Measurements from ENCODE around the gene PUSL1.
A peak's percentile ranks its signal among the peaks of the same experiment; 100 is the strongest.

The PUSL1 gene

DNA sequence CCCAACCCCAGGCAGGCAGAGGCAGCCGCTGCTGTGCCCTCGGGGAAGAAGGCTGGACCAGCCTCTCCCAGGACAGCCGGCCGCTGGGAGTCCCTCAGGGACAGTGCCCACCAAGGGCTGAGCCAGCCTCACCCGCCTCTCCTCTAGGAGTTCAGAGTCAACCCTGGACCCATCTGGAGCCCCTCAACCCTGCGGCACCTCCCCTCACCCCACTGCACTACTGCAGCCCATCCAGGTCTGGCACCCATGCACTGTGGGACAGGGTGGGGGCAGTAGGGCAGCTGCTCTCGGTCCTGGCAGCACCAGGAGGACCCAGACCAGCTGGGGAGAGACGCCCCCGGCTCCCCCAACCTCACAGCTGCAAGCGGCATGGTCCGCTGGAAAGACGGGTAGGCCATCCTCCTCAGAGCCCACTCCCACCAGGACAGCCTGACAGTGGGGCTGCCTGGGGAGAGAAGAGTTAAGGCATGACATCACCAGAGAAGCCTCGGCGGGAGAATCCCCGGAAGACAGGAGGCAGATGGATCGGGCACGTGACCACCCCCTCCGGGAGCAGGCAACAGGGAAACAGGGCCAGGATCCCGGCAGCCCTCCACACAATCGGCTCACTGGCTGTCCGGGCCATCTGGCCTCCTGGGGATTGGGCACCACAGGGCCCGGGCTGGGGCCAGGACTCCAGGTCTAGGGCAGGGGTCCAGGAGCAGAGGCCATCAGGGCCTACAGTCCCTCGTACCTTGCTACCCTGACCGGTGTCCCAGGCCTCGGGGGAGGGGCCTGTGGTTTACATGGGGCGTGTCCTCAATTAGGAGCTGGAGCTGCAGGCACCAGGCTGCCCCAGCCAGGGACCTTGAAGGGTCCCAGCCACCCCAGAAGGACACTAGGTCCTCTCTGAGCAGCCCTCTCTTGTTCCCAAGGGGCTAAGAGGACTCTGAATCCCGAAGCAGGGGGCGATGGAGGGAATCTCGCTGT lies 3.8 kb upstream of the PUSL1 start (continued):
- TF ChIP-seq, protein P1, sequence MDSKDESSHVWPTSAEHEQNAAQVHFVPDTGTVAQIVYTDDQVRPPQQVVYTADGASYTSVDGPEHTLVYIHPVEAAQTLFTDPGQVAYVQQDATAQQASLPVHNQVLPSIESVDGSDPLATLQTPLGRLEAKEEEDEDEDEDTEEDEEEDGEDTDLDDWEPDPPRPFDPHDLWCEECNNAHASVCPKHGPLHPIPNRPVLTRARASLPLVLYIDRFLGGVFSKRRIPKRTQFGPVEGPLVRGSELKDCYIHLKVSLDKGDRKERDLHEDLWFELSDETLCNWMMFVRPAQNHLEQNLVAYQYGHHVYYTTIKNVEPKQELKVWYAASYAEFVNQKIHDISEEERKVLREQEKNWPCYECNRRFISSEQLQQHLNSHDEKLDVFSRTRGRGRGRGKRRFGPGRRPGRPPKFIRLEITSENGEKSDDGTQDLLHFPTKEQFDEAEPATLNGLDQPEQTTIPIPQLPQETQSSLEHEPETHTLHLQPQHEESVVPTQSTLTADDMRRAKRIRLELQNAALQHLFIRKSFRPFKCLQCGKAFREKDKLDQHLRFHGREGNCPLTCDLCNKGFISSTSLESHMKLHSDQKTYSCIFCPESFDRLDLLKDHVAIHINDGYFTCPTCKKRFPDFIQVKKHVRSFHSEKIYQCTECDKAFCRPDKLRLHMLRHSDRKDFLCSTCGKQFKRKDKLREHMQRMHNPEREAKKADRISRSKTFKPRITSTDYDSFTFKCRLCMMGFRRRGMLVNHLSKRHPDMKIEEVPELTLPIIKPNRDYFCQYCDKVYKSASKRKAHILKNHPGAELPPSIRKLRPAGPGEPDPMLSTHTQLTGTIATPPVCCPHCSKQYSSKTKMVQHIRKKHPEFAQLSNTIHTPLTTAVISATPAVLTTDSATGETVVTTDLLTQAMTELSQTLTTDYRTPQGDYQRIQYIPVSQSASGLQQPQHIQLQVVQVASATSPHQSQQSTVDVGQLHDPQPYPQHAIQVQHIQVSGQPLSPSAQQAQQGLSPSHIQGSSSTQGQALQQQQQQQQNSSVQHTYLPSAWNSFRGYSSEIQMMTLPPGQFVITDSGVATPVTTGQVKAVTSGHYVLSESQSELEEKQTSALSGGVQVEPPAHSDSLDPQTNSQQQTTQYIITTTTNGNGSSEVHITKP (tag by site-specific recombination; IDR thresholded peaks at IDR 0.05): peak; percentile 69; the same call in 1 of the 2 replicates
- no peak for TF ChIP-seq HOXD13 (CRISPR knock-in tag; IDR thresholded peaks at IDR 0.05; ENCODE audit: borderline replicate concordance)
- TF ChIP-seq ZNF600 (tag by site-specific recombination; IDR thresholded peaks at IDR 0.05): 0 out of 2 replicates have a peak, but pooled peaks have one; percentile 33
- no peak; the same call in 1 of the 2 replicates for TF ChIP-seq ZBTB48 (tag by site-specific recombination; IDR thresholded peaks at IDR 0.05)
- TF ChIP-seq ZNF677 (tag by site-specific recombination; IDR thresholded peaks at IDR 0.05): no peak
- peak; percentile 85; the same call in 1 of the 2 replicates for TF ChIP-seq ZNF423 (tag by site-specific recombination; IDR thresholded peaks at IDR 0.05)
- peak; percentile 84 for TF ChIP-seq ZBTB8A (tag by site-specific recombination; IDR thresholded peaks at IDR 0.05)
- TF ChIP-seq ZNF629 (tag by site-specific recombination; IDR thresholded peaks at IDR 0.05): peak; percentile 96
- TF ChIP-seq ZNF121 (tag by site-specific recombination; IDR thresholded peaks at IDR 0.05): no peak
- no peak for TF ChIP-seq RBAK (tag by site-specific recombination; IDR thresholded peaks at IDR 0.05)
- no peak for TF ChIP-seq ZNF558 (tag by site-specific recombination; IDR thresholded peaks at IDR 0.05)
- no peak for TF ChIP-seq ZFP41 (tag by site-specific recombination; IDR thresholded peaks at IDR 0.05; ENCODE audit: borderline replicate concordance)
- no peak for TF ChIP-seq ZNF354C (tag by site-specific recombination; IDR thresholded peaks at IDR 0.05; ENCODE audit: borderline replicate concordance, low read depth)
- no peak for TF ChIP-seq ZNF548 (tag by site-specific recombination; IDR thresholded peaks at IDR 0.05)
- TF ChIP-seq ZSCAN30 (tag by site-specific recombination; IDR thresholded peaks at IDR 0.05): no peak
- TF ChIP-seq HOXC10 (CRISPR knock-in tag; IDR thresholded peaks at IDR 0.05): no peak
- TF ChIP-seq IKZF3 (tag by site-specific recombination; IDR thresholded peaks at IDR 0.05): peak; percentile 98
- peak; percentile 52; the same call in 1 of the 2 replicates for TF ChIP-seq SCRT1 (tag by site-specific recombination; IDR thresholded peaks at IDR 0.05; ENCODE audit: borderline replicate concordance)

DNA sequence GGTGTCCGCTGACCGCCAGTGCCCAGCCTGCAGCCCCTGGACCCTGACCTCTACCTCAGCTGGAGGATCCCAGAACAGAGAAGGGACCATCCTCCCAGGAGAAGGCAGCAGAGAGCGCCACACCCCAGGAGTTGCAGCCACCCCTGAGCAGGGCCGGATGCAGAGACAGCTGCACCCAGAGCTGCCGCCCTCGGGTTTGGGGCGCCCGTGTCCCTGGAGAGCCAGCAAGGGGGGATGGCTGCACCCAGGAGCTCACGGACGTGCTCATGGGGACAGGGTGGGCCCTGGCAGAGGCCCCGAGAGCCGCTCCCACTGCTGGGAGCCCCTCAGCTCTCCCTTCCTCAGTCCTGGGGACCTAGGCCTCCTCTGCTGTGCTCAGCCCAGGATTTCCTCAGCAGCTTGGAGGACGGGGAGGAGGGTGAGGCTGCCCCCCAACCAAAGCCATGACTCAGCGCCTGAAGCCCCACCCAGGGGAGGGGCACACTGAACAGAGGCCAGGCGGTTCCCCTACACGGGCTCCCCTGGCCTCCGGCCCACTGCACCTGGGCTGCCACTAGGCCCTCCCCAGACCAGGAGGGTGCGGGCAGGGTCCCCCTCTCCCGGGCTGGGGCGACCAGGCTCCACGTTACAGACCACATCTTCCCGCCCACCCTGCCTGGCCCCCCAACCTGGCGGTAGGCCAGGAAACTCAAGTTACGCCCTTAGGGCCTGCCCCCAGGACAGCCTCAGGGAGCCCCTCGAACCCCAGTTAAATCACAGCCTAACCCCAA lies 2.9 kb upstream of the PUSL1 start:
- H3K27ac ChIP-seq (ENCODE audit: extremely low read depth, low read depth, low read length): peak overlapping the region; percentile 82
- CTCF ChIA-PET: interaction anchor here (0.6 to 0.8 kb wide), 2 partner anchors 67 to 322 kb away, joined by 3 to 4 read pairs; no protein-coding TSS in a partner anchor
- POLR2A ChIA-PET: interaction anchor here (0.6 to 1.4 kb wide), 4 partner anchors 13 to 65 kb away, joined by 3 to 7 read pairs (median 4); no protein-coding TSS in a partner anchor
- no peak overlapping the region for H3K4me3 ChIP-seq (ENCODE audit: low read depth, low read length)
- H3K4me1 ChIP-seq (ENCODE audit: control insufficient read depth, insufficient read depth, low read length): peaks cover 20% of the 10 kb centered on the region
- peaks cover 0 to 21% of the 10 kb centered on the region in 2 experiments; a peak in 2 of 3 replicates for H3K36me3 ChIP-seq (ENCODE audit: control insufficient read depth in 2 of 2, insufficient read depth in 1 of 2, low read length in 2 of 2)
- H3K9me3 ChIP-seq (ENCODE audit: control insufficient read depth, insufficient read depth, low read depth, low read length): no peaks in the 10 kb centered on the region
- TF ChIP-seq ZBTB1 (tag by site-specific recombination; IDR thresholded peaks at IDR 0.05): no peak
- 0 out of 2 replicates have a peak, but pooled peaks have one; percentile 37 for TF ChIP-seq KLF16 (tag by site-specific recombination; IDR thresholded peaks at IDR 0.05)
- no peak for TF ChIP-seq ZNF140 (tag by site-specific recombination; IDR thresholded peaks at IDR 0.05)
- peak; percentile 38; the same call in 1 of the 2 replicates for TF ChIP-seq SP7 (tag by site-specific recombination; IDR thresholded peaks at IDR 0.05)
- peak; percentile 94 for TF ChIP-seq KLF1 (tag by site-specific recombination; IDR thresholded peaks at IDR 0.05)
- no peak for TF ChIP-seq ZNF76 (tag by site-specific recombination; IDR thresholded peaks at IDR 0.05; ENCODE audit: borderline replicate concordance, low read depth)
- no peak; the same call in 1 of the 2 replicates for TF ChIP-seq BCL11B (tag by site-specific recombination; IDR thresholded peaks at IDR 0.05; ENCODE audit: low read depth)
- TF ChIP-seq, protein P2, sequence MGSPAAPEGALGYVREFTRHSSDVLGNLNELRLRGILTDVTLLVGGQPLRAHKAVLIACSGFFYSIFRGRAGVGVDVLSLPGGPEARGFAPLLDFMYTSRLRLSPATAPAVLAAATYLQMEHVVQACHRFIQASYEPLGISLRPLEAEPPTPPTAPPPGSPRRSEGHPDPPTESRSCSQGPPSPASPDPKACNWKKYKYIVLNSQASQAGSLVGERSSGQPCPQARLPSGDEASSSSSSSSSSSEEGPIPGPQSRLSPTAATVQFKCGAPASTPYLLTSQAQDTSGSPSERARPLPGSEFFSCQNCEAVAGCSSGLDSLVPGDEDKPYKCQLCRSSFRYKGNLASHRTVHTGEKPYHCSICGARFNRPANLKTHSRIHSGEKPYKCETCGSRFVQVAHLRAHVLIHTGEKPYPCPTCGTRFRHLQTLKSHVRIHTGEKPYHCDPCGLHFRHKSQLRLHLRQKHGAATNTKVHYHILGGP (tag by site-specific recombination; IDR thresholded peaks at IDR 0.05): no peak
- no peak for TF ChIP-seq ZNF239 (tag by site-specific recombination; IDR thresholded peaks at IDR 0.05)
- TF ChIP-seq ZNF350 (tag by site-specific recombination; IDR thresholded peaks at IDR 0.05): no peak
- no peak for TF ChIP-seq ZNF48 (tag by site-specific recombination; IDR thresholded peaks at IDR 0.05)
- TF ChIP-seq ZBTB8A (tag by site-specific recombination; IDR thresholded peaks at IDR 0.05): peak; percentile 75
- TF ChIP-seq, protein P3, sequence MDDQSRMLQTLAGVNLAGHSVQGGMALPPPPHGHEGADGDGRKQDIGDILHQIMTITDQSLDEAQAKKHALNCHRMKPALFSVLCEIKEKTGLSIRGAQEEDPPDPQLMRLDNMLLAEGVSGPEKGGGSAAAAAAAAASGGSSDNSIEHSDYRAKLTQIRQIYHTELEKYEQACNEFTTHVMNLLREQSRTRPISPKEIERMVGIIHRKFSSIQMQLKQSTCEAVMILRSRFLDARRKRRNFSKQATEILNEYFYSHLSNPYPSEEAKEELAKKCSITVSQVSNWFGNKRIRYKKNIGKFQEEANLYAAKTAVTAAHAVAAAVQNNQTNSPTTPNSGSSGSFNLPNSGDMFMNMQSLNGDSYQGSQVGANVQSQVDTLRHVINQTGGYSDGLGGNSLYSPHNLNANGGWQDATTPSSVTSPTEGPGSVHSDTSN (CRISPR knock-in tag; IDR thresholded peaks at IDR 0.05): no peak

Measured in HEK293 (cell line).